HEK293T (cell line): ENCODE data around the gene DENND4C.
"Not testable (repeated sequence)": the region's sequence is repeated elsewhere in the genome, so short reads cannot be mapped to it uniquely, and the experiment has no call there.

ENCODE experiments used
- CTCF ChIA-PET: fragments of 350-600 bp; formaldehyde crosslinking; extraction: SDS; loops from one replicate; lab custom pipeline; 2021; ENCODE audit warnings: antibody characterized with exemption, inconsistent platforms; lab: Yijun Ruan, JAX
- POLR2A ChIA-PET: fragments of 350-600 bp; formaldehyde crosslinking; extraction: SDS; loops from one replicate; lab custom pipeline; 2020; ENCODE audit warnings: antibody characterized with exemption, inconsistent platforms; lab: Yijun Ruan, JAX
- DNase-seq: peaks from one replicate; pipeline ENCODE4 v3.0.0; 2012; ENCODE audit warnings: mixed read lengths; ENCODE audit errors: extremely low spot score
- ARNT ChIP-seq: fragments of 450-650 bp; IDR thresholded peaks from 2 replicates; pipeline ENCODE4 v1.6.1; 2017; ENCODE audit warnings: mild to moderate bottlenecking
- BHLHE40 ChIP-seq: fragments of 450-650 bp; IDR thresholded peaks from 2 replicates; pipeline ENCODE4 v1.6.1; 2016; ENCODE audit warnings: mild to moderate bottlenecking, moderate library complexity, borderline replicate concordance
- CTBP1 ChIP-seq: fragments of 450-650 bp; IDR thresholded peaks from 2 replicates; pipeline ENCODE4 v1.6.1; 2016; ENCODE audit warnings: borderline replicate concordance
- ELF4 ChIP-seq: fragments of 450-650 bp; IDR thresholded peaks from 2 replicates; pipeline ENCODE4 v1.6.1; 2017; ENCODE audit warnings: antibody characterized with exemption
- FOXA1 ChIP-seq: fragments of 450-650 bp; IDR thresholded peaks from 2 replicates; pipeline ENCODE4 v1.6.1; 2016; ENCODE audit warnings: mild to moderate bottlenecking
- FOXK2 ChIP-seq: fragments of 450-650 bp; IDR thresholded peaks from 2 replicates; pipeline ENCODE4 v1.6.1; 2016; ENCODE audit warnings: mild to moderate bottlenecking
- FOXM1 ChIP-seq: fragments of 450-650 bp; IDR thresholded peaks from 2 replicates; pipeline ENCODE4 v1.6.1; 2017; ENCODE audit warnings: mild to moderate bottlenecking, borderline replicate concordance
- HDGF ChIP-seq: fragments of 450-650 bp; IDR thresholded peaks from 2 replicates; pipeline ENCODE4 v1.6.1; 2017; ENCODE audit warnings: antibody characterized with exemption, borderline replicate concordance
- L3MBTL2 ChIP-seq: fragments of 450-650 bp; conservative IDR thresholded peaks from 2 replicates; pipeline ENCODE4 v1.6.1; 2016; ENCODE audit warnings: mild to moderate bottlenecking
- LEF1 ChIP-seq: fragments of 450-650 bp; IDR thresholded peaks from 2 replicates; pipeline ENCODE4 v1.6.1; 2017; ENCODE audit warnings: mild to moderate bottlenecking, borderline replicate concordance
- NFRKB ChIP-seq: fragments of 450-650 bp; IDR thresholded peaks from 2 replicates; pipeline ENCODE4 v1.6.1; 2016; ENCODE audit warnings: mild to moderate bottlenecking, moderate library complexity
- PKNOX1 ChIP-seq: fragments of 450-650 bp; IDR thresholded peaks from 2 replicates; pipeline ENCODE4 v1.6.1; 2016
- SP1 ChIP-seq: fragments of 450-650 bp; IDR thresholded peaks from 2 replicates; pipeline ENCODE4 v1.6.1; 2017
- SUZ12 ChIP-seq: fragments of 450-650 bp; IDR thresholded peaks from 2 replicates; pipeline ENCODE4 v1.6.1; 2016; ENCODE audit warnings: mild to moderate bottlenecking
- TARDBP ChIP-seq: fragments of 450-650 bp; IDR thresholded peaks from 2 replicates; pipeline ENCODE4 v1.6.1; 2016
- ZNF384 ChIP-seq: fragments of 450-650 bp; IDR thresholded peaks from 2 replicates; pipeline ENCODE4 v1.6.1; 2016

Gene DENND4C

GRCh38 chr9:19397845-19398244 is 167.4 kb downstream of the DENND4C start:
- TF ChIP-seq NFRKB (no peak), CTBP1 (no peak)
- ChIA-PET CTCF (no interaction called here), POLR2A (interaction anchor here (0.7 kb wide), 1 partner anchor 18 kb away, joined by 3 read pairs; the partner anchor contains the start of gene RPS6)
- no peak for DNase-seq

- POLR2A ChIA-PET, DNase-seq, CTCF ChIA-PET: not testable (repeated sequence)
Measured at GRCh38 chr9:19403231-19403630, 172.7 kb downstream of the DENND4C start.

GRCh38 chr9:19404283-19405075 is 174.0 kb downstream of the DENND4C start:
- no peak for DNase-seq
- TF ChIP-seq LEF1 (no peak), FOXK2 (no peak), SP1 (no peak), PKNOX1 (no peak), FOXA1 (no peak), ARNT (no peak), BHLHE40 (no peak)
- ChIA-PET POLR2A (no interaction called here), CTCF (no interaction called here)

- POLR2A ChIA-PET = no interaction called here
Measured at GRCh38 chr9:19405771-19406170, 175.3 kb downstream of the DENND4C start.

GRCh38 chr9:19408316-19408692 is 177.8 kb downstream of the DENND4C start:
- ChIA-PET CTCF (no interaction called here), POLR2A (no interaction called here)
- peak; percentile 23 for DNase-seq
- TF ChIP-seq BHLHE40 (no peak), HDGF (no peak), ZNF384 (no peak), SUZ12 (no peak), CTBP1 (no peak), NFRKB (no peak), FOXM1 (no peak), SP1 (no peak), LEF1 (no peak), FOXK2 (no peak), ELF4 (no peak), FOXA1 (no peak), TARDBP (no peak), ARNT (no peak), PKNOX1 (no peak), L3MBTL2 (no peak)

More at GRCh38 chr9:19405771-19406170, 175.3 kb downstream of the DENND4C start:
- DNase-seq = no peak
- CTCF ChIA-PET = no interaction called here
- TF ChIP-seq FOXK2 (no peak), PKNOX1 (no peak), HDGF (no peak), ELF4 (no peak)

- POLR2A ChIA-PET = no interaction called here
- TF ChIP-seq PKNOX1 (no peak), ZNF384 (no peak), L3MBTL2 (peak; percentile 93)
- peak; percentile 99 for DNase-seq
- CTCF ChIA-PET = no interaction called here
Measured at GRCh38 chr9:19408693-19409400, 178.4 kb downstream of the DENND4C start, which contains the start of gene ACER2. Gene ACER2 (plus strand): TSS chr9:19409009. CDS start chr9:19409085, 76 bp downstream.
